ENCODE results near the gene AARS1. TPM values are rescaled to one million over a fixed set of nuclear protein-coding genes. Genes with fewer than 3 reads are reported as not detected.
"Not testable (repeated sequence)": the region's sequence is repeated elsewhere in the genome, so short reads cannot be mapped to it uniquely, and the experiment has no call there.

AARS1 gene
- total RNA-seq, 1 experiment from 2014 or later = 314 TPM

DNA sequence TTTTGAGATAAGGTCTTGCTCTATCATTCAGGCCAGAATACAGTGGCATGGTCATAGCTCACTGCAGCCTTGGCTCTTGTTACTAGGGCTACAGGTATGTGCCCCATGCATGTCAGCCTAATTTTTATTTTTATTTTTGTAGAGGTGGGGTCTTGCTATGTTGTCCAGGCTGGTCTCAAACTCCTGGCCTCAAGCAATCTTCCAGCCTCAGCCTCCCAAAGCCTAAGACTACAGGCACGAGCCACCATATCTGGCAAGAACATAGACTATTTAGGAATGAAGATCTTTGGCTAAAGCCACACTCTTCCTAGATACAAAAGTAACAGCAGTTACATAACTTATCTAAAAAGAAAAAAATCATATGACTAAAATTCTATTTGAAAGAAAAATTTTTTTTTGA is 41.8 kb upstream of the AARS1 start:
- no peak for DNase-seq (ENCODE audit: unreplicated experiment)
- ChIA-PET CTCF (interaction anchor here (0.7 to 1.7 kb wide), 7 partner anchors 8 to 327 kb away, joined by 3 to 6 read pairs (median 4); no protein-coding TSS in a partner anchor), POLR2A (no interaction called here)
- BruUV-seq (replicated peaks) = no TSS peak
- H3K36me3 Mint-ChIP-seq (ENCODE audit: insufficient read depth, unreplicated experiment) = peaks cover 44% of the 10 kb centered on the region
- no peak overlapping the region for H3K27ac Mint-ChIP-seq (ENCODE audit: low read depth, unreplicated experiment)
- no peaks in the 10 kb centered on the region for H3K9me3 Mint-ChIP-seq (ENCODE audit: unreplicated experiment)
- H3K4me3 Mint-ChIP-seq (ENCODE audit: unreplicated experiment) = no peak overlapping the region
- TF ChIP-seq, protein P1, sequence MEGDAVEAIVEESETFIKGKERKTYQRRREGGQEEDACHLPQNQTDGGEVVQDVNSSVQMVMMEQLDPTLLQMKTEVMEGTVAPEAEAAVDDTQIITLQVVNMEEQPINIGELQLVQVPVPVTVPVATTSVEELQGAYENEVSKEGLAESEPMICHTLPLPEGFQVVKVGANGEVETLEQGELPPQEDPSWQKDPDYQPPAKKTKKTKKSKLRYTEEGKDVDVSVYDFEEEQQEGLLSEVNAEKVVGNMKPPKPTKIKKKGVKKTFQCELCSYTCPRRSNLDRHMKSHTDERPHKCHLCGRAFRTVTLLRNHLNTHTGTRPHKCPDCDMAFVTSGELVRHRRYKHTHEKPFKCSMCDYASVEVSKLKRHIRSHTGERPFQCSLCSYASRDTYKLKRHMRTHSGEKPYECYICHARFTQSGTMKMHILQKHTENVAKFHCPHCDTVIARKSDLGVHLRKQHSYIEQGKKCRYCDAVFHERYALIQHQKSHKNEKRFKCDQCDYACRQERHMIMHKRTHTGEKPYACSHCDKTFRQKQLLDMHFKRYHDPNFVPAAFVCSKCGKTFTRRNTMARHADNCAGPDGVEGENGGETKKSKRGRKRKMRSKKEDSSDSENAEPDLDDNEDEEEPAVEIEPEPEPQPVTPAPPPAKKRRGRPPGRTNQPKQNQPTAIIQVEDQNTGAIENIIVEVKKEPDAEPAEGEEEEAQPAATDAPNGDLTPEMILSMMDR (IDR thresholded peaks at IDR 0.05; ENCODE audit: unreplicated experiment) = no peak
- H3K4me1 Mint-ChIP-seq (ENCODE audit: insufficient read depth, unreplicated experiment) = no peaks in the 10 kb centered on the region
- intact Hi-C loops (cut with micrococcal nuclease) = loop anchor here (5.0 kb wide), 1 partner anchor 321 kb away; no protein-coding TSS in a partner anchor
- no peaks in the 10 kb centered on the region for H3K27me3 Mint-ChIP-seq (ENCODE audit: insufficient read depth, unreplicated experiment)

DNA sequence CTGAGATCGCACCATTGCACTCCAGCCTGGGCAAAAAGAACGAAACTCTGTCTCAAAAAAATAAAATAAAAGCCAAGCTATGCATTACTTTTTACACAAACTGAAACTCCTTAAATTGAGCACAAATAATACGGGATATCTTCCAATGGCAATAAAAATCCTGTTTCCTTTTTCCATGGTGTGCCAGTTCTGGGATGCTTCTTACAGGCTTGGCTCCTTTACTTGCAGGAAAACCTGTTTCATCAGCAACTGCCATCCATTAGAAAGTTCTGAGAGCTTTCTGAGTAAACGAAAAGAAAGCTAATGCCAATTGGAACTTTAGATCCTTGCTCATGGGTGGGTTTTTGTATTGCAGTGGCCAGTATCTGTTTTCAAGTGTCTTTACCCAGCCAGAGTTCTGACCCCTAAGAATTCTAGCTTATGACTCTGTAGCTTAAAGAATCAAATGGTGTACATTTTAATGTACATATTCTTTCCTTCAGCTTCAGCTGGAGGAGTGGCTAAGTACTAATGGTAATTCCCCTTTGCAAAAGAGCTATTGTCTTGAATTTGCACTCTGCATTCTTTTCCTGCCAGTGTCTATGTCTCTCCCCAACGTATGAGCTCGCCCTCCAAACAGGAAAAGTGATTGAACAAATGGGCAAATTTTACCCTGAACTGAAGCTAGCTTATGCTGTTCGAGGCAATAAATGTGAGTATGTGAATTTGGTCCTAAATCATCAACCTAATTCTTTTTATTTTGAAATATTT is 35.9 kb upstream of the AARS1 start:
- ChIA-PET POLR2A (interaction anchor here (0.9 to 1.5 kb wide), 3 partner anchors 19 to 36 kb away, joined by 3 to 6 read pairs (median 3); partner anchors contain the start of genes AARS1 and DDX19A), CTCF (interaction anchor here (0.7 to 1.4 kb wide), 4 partner anchors 11 to 329 kb away, joined by 3 read pairs; no protein-coding TSS in a partner anchor)
- BruUV-seq (replicated peaks) = no TSS peak
- Mint-ChIP-seq H3K27me3 (ENCODE audit: insufficient read depth, unreplicated experiment) (no peaks in the 10 kb centered on the region), H3K36me3 (ENCODE audit: insufficient read depth, unreplicated experiment) (peaks cover 54% of the 10 kb centered on the region), H3K4me1 (ENCODE audit: insufficient read depth, unreplicated experiment) (peaks cover 6% of the 10 kb centered on the region), H3K9me3 (ENCODE audit: unreplicated experiment) (no peaks in the 10 kb centered on the region), H3K27ac (ENCODE audit: low read depth, unreplicated experiment) (no peak overlapping the region), H3K4me3 (ENCODE audit: unreplicated experiment) (no peak overlapping the region)
- TF ChIP-seq, protein P1 (IDR thresholded peaks at IDR 0.05; ENCODE audit: unreplicated experiment) = no peak
- DNase-seq (ENCODE audit: unreplicated experiment) = no peak
- intact Hi-C loops (cut with micrococcal nuclease) = no loop called here

- intact Hi-C loops (cut with micrococcal nuclease) = no loop called here
- H3K36me3 Mint-ChIP-seq (ENCODE audit: insufficient read depth, unreplicated experiment) = peaks cover 69% of the 10 kb centered on the region
- POLR2A ChIA-PET = no interaction called here
Observed at GRCh38 chr16:70320121-70320520, 30.8 kb upstream of the AARS1 start.

DNA sequence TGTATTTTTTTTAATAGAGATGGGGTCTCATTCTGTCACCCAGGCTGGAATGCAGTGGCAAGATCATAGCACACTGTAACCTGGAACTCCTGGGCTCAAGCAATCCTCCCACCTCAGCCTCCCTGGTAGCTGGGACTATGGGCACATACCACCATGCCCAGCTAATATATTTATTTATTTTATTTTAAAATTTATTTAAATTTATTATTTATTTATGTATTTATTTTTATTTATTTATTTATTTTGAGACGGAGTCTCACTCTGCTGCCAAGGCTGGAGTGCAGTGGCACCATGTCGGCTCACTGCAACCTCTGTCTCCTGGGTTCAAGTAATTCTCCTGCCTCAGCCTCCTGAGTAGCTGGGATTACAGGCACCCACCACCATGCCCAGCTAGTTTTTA is 18.4 kb upstream of the AARS1 start:
- intact Hi-C loops (cut with micrococcal nuclease); H3K27me3 Mint-ChIP-seq (ENCODE audit: insufficient read depth, unreplicated experiment); H3K27ac Mint-ChIP-seq (ENCODE audit: low read depth, unreplicated experiment); H3K4me3 Mint-ChIP-seq (ENCODE audit: unreplicated experiment); H3K9me3 Mint-ChIP-seq (ENCODE audit: unreplicated experiment); DNase-seq (ENCODE audit: unreplicated experiment); H3K4me1 Mint-ChIP-seq (ENCODE audit: insufficient read depth, unreplicated experiment); H3K36me3 Mint-ChIP-seq (ENCODE audit: insufficient read depth, unreplicated experiment); BruUV-seq (replicated peaks): not testable (repeated sequence)
- ChIA-PET CTCF (interaction anchor here (0.6 to 1.1 kb wide), 3 partner anchors 8 to 19 kb away, joined by 3 to 5 read pairs (median 3); no protein-coding TSS in a partner anchor), POLR2A (interaction anchor here (1.1 to 2.0 kb wide), 3 partner anchors 8 to 39 kb away, joined by 4 to 6 read pairs (median 4); partner anchors contain the start of genes AARS1, DDX19A and DDX19B)

More at GRCh38 chr16:70320121-70320520, 30.8 kb upstream of the AARS1 start:
- Mint-ChIP-seq H3K9me3 (ENCODE audit: unreplicated experiment) (no peaks in the 10 kb centered on the region), H3K4me3 (ENCODE audit: unreplicated experiment) (no peak overlapping the region), H3K27me3 (ENCODE audit: insufficient read depth, unreplicated experiment) (no peaks in the 10 kb centered on the region), H3K4me1 (ENCODE audit: insufficient read depth, unreplicated experiment) (peaks cover 6% of the 10 kb centered on the region), H3K27ac (ENCODE audit: low read depth, unreplicated experiment) (no peak overlapping the region)
- CTCF ChIA-PET = interaction anchor here (0.7 kb wide), 1 partner anchor 20 kb away, joined by 8 read pairs; no protein-coding TSS in a partner anchor
- TF ChIP-seq, protein P1 (IDR thresholded peaks at IDR 0.05; ENCODE audit: unreplicated experiment) = no peak
- no TSS peak for BruUV-seq (replicated peaks)
- DNase-seq (ENCODE audit: unreplicated experiment) = no peak

Data from MCF 10A (cell line).